Epithelial cell of esophagus (primary cell): ENCODE measurements around the gene CTSF.

Experiments
- DNase-seq: peaks from one replicate; pipeline ENCODE4 v3.0.0; 2010; ENCODE audit warnings: low read depth
- H3K4me3 ChIP-seq: 2 replicates; pipeline ENCODE4 v1.5.1; 2011; ENCODE audit warnings: mild to moderate bottlenecking, low read length, control low read depth
- TF ChIP-seq, protein P1 (sequence below): IDR thresholded peaks from 2 replicates; pipeline ENCODE4 v1.5.1; 2011; ENCODE audit warnings: low read depth, mild to moderate bottlenecking, low read length, control low read depth, inconsistent platforms; ENCODE audit not compliant: insufficient read depth; ENCODE audit errors: missing control alignments

Gene CTSF

DNA sequence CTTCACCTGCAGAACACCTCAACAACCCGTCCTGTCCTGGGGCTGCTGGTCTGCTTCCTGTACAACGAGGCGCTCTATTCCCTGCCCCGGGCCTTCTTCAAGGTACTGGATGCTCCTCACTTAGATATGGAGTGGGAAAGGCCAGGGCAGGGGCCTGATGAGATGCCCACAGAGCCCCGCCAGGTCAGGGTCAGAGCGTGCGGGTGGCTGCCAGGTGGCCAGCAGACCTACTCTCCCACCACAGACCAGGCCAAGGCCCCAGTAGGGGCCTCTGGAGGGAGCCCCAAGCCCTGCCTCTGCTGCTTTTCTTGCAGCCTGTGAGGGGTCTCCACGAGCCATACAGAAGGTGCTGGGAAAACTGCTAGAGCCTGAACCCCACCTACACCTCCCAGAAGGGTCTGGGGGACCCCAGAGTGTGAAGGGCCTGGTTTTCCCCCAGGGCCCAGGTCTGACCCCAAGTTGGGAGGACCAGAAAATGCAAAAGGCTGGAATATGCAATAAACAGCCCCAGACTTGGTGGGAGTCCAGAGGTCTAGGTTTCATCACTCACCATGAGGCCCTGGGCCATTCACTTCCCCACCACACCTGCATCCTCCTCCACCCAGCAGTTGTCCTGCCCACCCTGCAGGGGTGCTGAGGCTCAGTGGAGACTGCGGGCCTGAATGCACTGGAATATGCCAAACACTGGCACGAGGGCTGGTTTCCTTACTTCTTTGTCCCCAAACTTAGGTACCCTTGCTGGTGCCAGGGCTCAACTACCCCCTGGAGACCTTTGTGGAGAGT is 37.3 kb downstream of the CTSF start:
- TF ChIP-seq, protein P1, sequence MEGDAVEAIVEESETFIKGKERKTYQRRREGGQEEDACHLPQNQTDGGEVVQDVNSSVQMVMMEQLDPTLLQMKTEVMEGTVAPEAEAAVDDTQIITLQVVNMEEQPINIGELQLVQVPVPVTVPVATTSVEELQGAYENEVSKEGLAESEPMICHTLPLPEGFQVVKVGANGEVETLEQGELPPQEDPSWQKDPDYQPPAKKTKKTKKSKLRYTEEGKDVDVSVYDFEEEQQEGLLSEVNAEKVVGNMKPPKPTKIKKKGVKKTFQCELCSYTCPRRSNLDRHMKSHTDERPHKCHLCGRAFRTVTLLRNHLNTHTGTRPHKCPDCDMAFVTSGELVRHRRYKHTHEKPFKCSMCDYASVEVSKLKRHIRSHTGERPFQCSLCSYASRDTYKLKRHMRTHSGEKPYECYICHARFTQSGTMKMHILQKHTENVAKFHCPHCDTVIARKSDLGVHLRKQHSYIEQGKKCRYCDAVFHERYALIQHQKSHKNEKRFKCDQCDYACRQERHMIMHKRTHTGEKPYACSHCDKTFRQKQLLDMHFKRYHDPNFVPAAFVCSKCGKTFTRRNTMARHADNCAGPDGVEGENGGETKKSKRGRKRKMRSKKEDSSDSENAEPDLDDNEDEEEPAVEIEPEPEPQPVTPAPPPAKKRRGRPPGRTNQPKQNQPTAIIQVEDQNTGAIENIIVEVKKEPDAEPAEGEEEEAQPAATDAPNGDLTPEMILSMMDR = no peak
- no peak for DNase-seq
- no peak overlapping the region for H3K4me3 ChIP-seq

DNA sequence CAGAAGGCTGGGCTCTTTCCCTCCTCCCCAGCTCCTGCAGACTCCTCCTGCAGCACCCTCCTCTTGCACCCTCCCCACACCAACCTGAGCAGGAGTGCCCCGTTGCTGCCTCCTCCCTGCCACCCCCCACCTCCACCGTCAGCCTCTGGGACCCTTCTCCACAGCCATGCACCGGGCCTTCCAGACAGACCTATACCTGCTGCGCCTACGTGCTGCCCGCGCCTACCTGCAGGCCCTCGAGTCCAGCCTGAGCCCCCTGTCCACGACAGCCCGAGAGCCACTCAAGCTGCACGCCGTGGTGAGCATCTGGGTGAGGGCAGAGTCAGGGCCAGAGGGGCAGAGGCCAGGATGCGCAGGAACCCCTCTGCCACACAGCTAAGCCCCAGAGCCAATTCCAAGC is 38.8 kb downstream of the CTSF start:
- TF ChIP-seq, protein P1 = no peak
- DNase-seq = no peak
- H3K4me3 ChIP-seq = no peak overlapping the region

DNA sequence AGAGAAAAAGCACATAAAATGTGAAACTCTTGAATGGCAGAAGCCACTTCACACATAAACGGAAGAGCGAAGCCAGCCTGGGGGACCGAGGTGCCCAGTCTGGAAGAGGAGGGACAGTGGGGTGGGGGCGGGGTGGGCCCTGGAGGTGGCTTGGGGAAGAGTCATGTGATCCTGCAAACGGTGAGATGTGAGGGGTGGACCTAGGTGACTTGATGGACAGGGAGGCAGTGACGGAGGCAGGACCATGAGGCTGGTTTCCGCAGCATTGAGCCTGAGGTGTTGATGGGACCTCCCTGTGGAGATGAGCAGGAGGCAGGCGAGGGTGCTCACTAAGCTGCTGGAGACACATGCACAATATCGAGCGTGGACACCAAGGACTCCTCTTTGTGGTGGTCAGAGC is 39.3 kb downstream of the CTSF start:
- DNase-seq = no peak
- TF ChIP-seq, protein P1 = no peak

DNA sequence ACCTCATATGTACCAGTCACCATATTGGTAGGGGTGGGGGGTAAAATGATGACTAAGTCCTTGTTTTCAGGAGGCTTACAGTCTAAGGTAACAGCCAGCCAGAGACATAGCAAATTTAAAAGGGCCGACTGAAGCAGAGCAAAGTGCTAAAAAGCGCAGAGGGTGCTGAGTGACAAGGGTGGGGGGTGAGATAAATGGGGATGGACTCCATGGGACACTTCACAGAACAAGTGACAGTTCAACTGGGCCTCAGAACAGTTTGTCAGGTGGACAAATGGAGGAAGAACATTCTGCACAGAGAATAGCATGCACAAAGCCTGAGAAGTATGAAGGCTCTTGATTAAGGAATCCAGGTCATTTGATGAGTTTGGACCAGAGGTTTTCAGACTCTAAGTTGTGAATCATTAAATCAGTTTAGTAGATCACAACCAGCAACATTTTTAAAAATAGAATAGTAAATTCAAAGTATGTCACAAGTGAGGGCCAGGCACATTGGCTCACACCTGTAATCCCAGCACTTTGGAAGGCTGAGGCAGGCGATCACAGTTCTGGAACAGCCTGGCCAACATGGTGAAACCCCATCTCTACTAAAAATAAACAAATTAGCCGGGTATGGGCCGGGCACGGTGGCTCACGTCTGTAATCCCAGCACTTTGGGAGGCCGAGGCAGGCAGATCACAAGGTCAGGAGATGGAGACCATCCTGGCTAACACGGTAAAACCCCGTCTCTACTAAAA is 43.9 kb downstream of the CTSF start:
- H3K4me3 ChIP-seq = no peak overlapping the region
- TF ChIP-seq, protein P1 = no peak
- no peak for DNase-seq

More for the DNA sequence above, 39.3 kb downstream of the CTSF start:
- no peak overlapping the region for H3K4me3 ChIP-seq

DNA sequence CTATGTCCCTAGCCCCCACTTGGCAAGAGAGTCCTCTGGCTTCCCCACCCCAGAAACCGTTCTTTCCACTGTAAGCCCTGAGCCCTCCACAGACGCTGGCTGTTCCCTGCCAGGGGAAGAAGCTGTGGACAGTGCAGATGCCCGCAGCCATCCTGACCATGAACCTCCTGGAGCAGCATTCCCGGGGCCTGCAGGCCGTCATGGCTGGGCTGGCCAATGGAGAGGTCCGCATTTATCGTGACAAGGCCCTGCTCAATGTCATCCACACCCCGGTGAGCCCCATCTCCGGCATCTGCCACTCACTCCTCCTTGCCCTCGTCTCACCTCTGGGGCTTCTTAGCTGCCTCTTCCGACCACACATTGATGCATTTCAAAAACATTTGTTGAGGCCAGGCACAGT is 44.8 kb downstream of the CTSF start:
- DNase-seq = no peak
- TF ChIP-seq, protein P1 = no peak
- no peak overlapping the region for H3K4me3 ChIP-seq
